ENCODE measurements around the gene TBX10. TPM values are rescaled to one million over a fixed set of nuclear protein-coding genes. Genes with fewer than 3 reads are reported as not detected.
"Not testable (repeated sequence)": the region's sequence is repeated elsewhere in the genome, so short reads cannot be mapped to it uniquely, and the experiment has no call there.

TBX10 gene
- total and polyA plus RNA-seq, 7 donors, result 15.8 to 109 (median 60.6) TPM; not detected in 4

- no peak for TF ChIP-seq POLR2AphosphoS5 (IDR thresholded peaks at IDR 0.05)
- TF ChIP-seq CTCF (IDR thresholded peaks at IDR 0.05), result no peak
- TF ChIP-seq POLR2A (IDR thresholded peaks at IDR 0.05), result no peak
- TF ChIP-seq EP300 (IDR thresholded peaks at IDR 0.05), result no peak
- Histone ChIP-seq H3K27me3 (no peaks in the 10 kb centered on the region), H3K36me3 (no peaks in the 10 kb centered on the region), H3K4me1 (peaks cover 0 to 29% (median 19%) of the 10 kb centered on the region in 4 donors), H3K27ac (no peak overlapping the region), H3K4me3 (no peak overlapping the region), H3K9me3 (no peaks in the 10 kb centered on the region)
- WGBS, 2 donors, result 92% methylated on average over 15 of the region's 15 CpGs
- intact Hi-C loops (cut with DNase I), result loop anchor here (2.0 kb wide), 1 partner anchor 43 kb away; no protein-coding TSS in a partner anchor
- DNase-seq, result peak; percentile 68
Measured at GRCh38 chr11:67627812-67628624, 11.5 kb downstream of the TBX10 start.

- Histone ChIP-seq H3K27ac (no peak overlapping the region), H3K4me1 (peaks cover 0 to 29% (median 19%) of the 10 kb centered on the region in 4 donors), H3K36me3 (no peaks in the 10 kb centered on the region), H3K27me3 (no peaks in the 10 kb centered on the region), H3K4me3 (no peak overlapping the region), H3K9me3 (no peaks in the 10 kb centered on the region)
- WGBS, 2 donors, result 93 to 96% methylated on average over 6 of the region's 6 CpGs
- TF ChIP-seq POLR2AphosphoS5 (IDR thresholded peaks at IDR 0.05), result no peak
- TF ChIP-seq POLR2A (IDR thresholded peaks at IDR 0.05), result no peak
- no peak for TF ChIP-seq CTCF (IDR thresholded peaks at IDR 0.05)
- no peak for TF ChIP-seq EP300 (IDR thresholded peaks at IDR 0.05)
- DNase-seq, result no peak
- intact Hi-C loops (cut with DNase I), result no loop called here
Measured at GRCh38 chr11:67627441-67627811, 12.1 kb downstream of the TBX10 start.

- Histone ChIP-seq H3K27ac (no peak overlapping the region), H3K27me3 (no peaks in the 10 kb centered on the region), H3K4me3 (no peak overlapping the region), H3K36me3 (no peaks in the 10 kb centered on the region), H3K9me3 (no peaks in the 10 kb centered on the region), H3K4me1 (peaks cover 0 to 29% (median 19%) of the 10 kb centered on the region in 4 donors)
- no peak for TF ChIP-seq EP300 (IDR thresholded peaks at IDR 0.05)
- no peak for TF ChIP-seq CTCF (IDR thresholded peaks at IDR 0.05)
- TF ChIP-seq POLR2A (IDR thresholded peaks at IDR 0.05), result no peak
- no peak for TF ChIP-seq POLR2AphosphoS5 (IDR thresholded peaks at IDR 0.05)
- no peak for DNase-seq
- 93 to 95% methylated on average over 10 of the region's 10 CpGs for WGBS, 2 donors
- intact Hi-C loops (cut with DNase I), result no loop called here
Measured at GRCh38 chr11:67626970-67627369, 12.6 kb downstream of the TBX10 start.

- intact Hi-C loops (cut with DNase I), result not testable (repeated sequence)
- WGBS, 2 donors, result 95 to 96% methylated on average over 10 of the region's 10 CpGs
Measured at GRCh38 chr11:67626131-67626833, 13.3 kb downstream of the TBX10 start.

GRCh38 chr11:67623795-67624194 lies 15.8 kb downstream of the TBX10 start:
- H3K9me3 ChIP-seq; H3K27me3 ChIP-seq; H3K36me3 ChIP-seq; H3K4me1 ChIP-seq; intact Hi-C loops (cut with DNase I); H3K27ac ChIP-seq; H3K4me3 ChIP-seq; DNase-seq: not testable (repeated sequence)
- WGBS, 2 donors, result 89 to 94% methylated on average over 1 of the region's 1 CpG

More at GRCh38 chr11:67626131-67626833, 13.3 kb downstream of the TBX10 start:
- not testable (repeated sequence) for H3K4me3 ChIP-seq, H3K27ac ChIP-seq, H3K9me3 ChIP-seq, DNase-seq, H3K27me3 ChIP-seq, H3K36me3 ChIP-seq
- H3K4me1 ChIP-seq, result peaks cover 0 to 27% (median 19%) of the 10 kb centered on the region in 4 donors

GRCh38 chr11:67622905-67623304 lies 16.7 kb downstream of the TBX10 start:
- H3K9me3 ChIP-seq; H3K4me3 ChIP-seq; H3K4me1 ChIP-seq; H3K27me3 ChIP-seq; H3K27ac ChIP-seq; intact Hi-C loops (cut with DNase I); DNase-seq; H3K36me3 ChIP-seq: not testable (repeated sequence)
- WGBS, 2 donors, result 73 to 86% methylated on average over 7 of the region's 7 CpGs

- H3K27ac ChIP-seq; intact Hi-C loops (cut with DNase I); H3K4me3 ChIP-seq; H3K9me3 ChIP-seq; H3K4me1 ChIP-seq; H3K27me3 ChIP-seq; H3K36me3 ChIP-seq; DNase-seq: not testable (repeated sequence)
- WGBS, 2 donors, result 80 to 86% methylated on average over 3 of the region's 3 CpGs
Measured at GRCh38 chr11:67621928-67622327, 17.6 kb downstream of the TBX10 start.

GRCh38 chr11:67620621-67621020 lies 18.9 kb downstream of the TBX10 start:
- H3K4me3 ChIP-seq; H3K9me3 ChIP-seq; DNase-seq; H3K27ac ChIP-seq; H3K36me3 ChIP-seq; intact Hi-C loops (cut with DNase I); H3K4me1 ChIP-seq: not testable (repeated sequence)
- 86 to 90% methylated on average over 13 of the region's 13 CpGs for WGBS, 2 donors
- peaks cover 0 to 14% (median 11%) of the 10 kb centered on the region in 3 donors for H3K27me3 ChIP-seq
